ENCODE measurements around the gene SPATA16.
"Not testable (repeated sequence)": the region's sequence is repeated elsewhere in the genome, so short reads cannot be mapped to it uniquely, and the experiment has no call there.

SPATA16 gene

GRCh38 chr3:173058229-173058628, 82.8 kb downstream of the SPATA16 start:
- no peak for DNase-seq (ENCODE audit: low spot score)

GRCh38 chr3:173055228-173055933, 85.7 kb downstream of the SPATA16 start:
- DNase-seq (ENCODE audit: low spot score) = no peak

GRCh38 chr3:173049360-173049759, 91.7 kb downstream of the SPATA16 start:
- no peak for DNase-seq (ENCODE audit: low spot score)

GRCh38 chr3:173045770-173046382, 95.2 kb downstream of the SPATA16 start:
- DNase-seq (ENCODE audit: low spot score) = no peak

GRCh38 chr3:173044998-173045397, 96.0 kb downstream of the SPATA16 start:
- no peak for DNase-seq (ENCODE audit: low spot score)

GRCh38 chr3:173043757-173044156, 97.3 kb downstream of the SPATA16 start:
- DNase-seq (ENCODE audit: low spot score) = no peak

GRCh38 chr3:173038484-173038871, 102.6 kb downstream of the SPATA16 start:
- DNase-seq (ENCODE audit: low spot score) = no peak

- no peak for DNase-seq (ENCODE audit: low spot score)
Measured at GRCh38 chr3:173037840-173038483, 103.1 kb downstream of the SPATA16 start.

- DNase-seq (ENCODE audit: low spot score) = no peak
Measured at GRCh38 chr3:173030273-173030672, 110.8 kb downstream of the SPATA16 start.

- no peak for DNase-seq (ENCODE audit: low spot score)
Measured at GRCh38 chr3:173028351-173028750, 112.7 kb downstream of the SPATA16 start.

GRCh38 chr3:173027429-173027828, 113.6 kb downstream of the SPATA16 start:
- no peak for DNase-seq (ENCODE audit: low spot score)

- DNase-seq (ENCODE audit: low spot score) = no peak
Measured at GRCh38 chr3:173025941-173026340, 115.1 kb downstream of the SPATA16 start.

GRCh38 chr3:173021547-173022185, 119.4 kb downstream of the SPATA16 start:
- DNase-seq (ENCODE audit: low spot score) = no peak

- not testable (repeated sequence) for DNase-seq (ENCODE audit: low spot score)
Measured at GRCh38 chr3:173020128-173020527, 120.9 kb downstream of the SPATA16 start.

GRCh38 chr3:173019378-173019777, 121.7 kb downstream of the SPATA16 start:
- DNase-seq (ENCODE audit: low spot score) = no peak

GRCh38 chr3:173018758-173019157, 122.3 kb downstream of the SPATA16 start:
- no peak for DNase-seq (ENCODE audit: low spot score)

GRCh38 chr3:173013219-173013832, 127.7 kb downstream of the SPATA16 start:
- DNase-seq (ENCODE audit: low spot score) = no peak

- no peak for DNase-seq (ENCODE audit: low spot score)
Measured at GRCh38 chr3:173009410-173009809, 131.6 kb downstream of the SPATA16 start.

- no peak for DNase-seq (ENCODE audit: low spot score)
Measured at GRCh38 chr3:173008978-173009377, 132.1 kb downstream of the SPATA16 start.

GRCh38 chr3:173007079-173007723, 133.8 kb downstream of the SPATA16 start:
- no peak for DNase-seq (ENCODE audit: low spot score)

GRCh38 chr3:173006006-173006405, 135.0 kb downstream of the SPATA16 start:
- no peak for DNase-seq (ENCODE audit: low spot score)

- no peak for DNase-seq (ENCODE audit: low spot score)
Measured at GRCh38 chr3:173004681-173005080, 136.4 kb downstream of the SPATA16 start.

All from pons (tissue), 1 donor.